ENCODE results near the gene PSMB3. TPM values are rescaled to one million over a fixed set of nuclear protein-coding genes. Genes with fewer than 3 reads are reported as not detected.

PSMB3 gene
- total RNA-seq, 1 experiment from 2014 or later = 233 TPM

DNA sequence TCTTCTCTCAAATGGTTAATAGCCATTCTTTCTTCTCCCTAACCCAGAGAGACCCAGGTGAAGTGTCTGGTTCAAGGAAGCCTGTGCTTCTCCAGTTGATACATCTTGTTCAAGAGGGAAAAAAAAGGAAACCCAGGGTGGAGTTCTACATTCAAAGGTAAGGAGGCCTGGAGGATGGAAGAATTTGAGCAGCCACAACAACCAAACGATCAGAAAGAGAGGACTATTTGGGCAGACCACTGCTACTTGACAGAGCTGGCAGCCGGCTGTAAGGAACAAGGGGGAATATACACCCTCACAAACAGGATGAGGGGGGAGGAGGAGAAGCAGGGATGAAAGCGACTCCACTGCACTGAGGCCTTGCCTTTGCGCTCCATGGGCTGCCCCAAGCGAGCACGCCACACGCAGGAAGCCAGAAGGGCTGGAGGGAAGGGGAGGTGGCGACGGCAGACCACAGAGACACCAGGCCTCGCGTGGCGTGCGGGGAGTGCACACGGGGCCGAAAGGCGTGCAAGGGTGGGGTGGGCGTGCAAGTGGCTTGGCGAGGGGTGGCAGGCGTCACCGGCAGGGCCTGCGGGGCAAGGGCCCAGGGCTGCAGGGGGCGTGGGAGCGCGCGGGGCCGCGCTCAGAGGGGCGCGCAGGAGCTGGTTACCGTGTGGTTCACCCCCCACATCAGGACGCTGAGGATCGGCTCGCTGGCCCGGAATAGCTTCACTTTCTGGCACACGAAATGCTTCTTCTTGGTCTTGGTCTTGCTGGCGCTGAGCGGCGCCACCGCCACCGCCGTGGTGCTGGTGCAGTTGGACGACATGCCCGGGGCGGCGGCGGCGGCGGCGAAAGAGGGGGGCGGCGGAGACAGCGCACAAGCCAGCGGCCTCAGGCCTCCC lies 46.3 kb downstream of the PSMB3 start:
- DNase-seq (ENCODE audit: low read depth, low spot score) (no peak), ATAC-seq (peak; percentile 46)
- H3K27me3 ChIP-seq (ENCODE audit: control insufficient read depth, insufficient read depth, low read length) = no peaks in the 10 kb centered on the region
- H3K4me3 ChIP-seq (ENCODE audit: low read depth in 2 of 2, low read length in 2 of 2) = peak overlapping the region; percentile 70 to 78
- no TSS peak for BruUV-seq (replicated peaks)
- TF ChIP-seq POLR2AphosphoS5 (IDR thresholded peaks at IDR 0.05; ENCODE audit: low read depth, low read length) = no peak
- TF ChIP-seq TCF7L2 (IDR thresholded peaks at IDR 0.05; ENCODE audit: low read depth, low read length) = no peak
- TF ChIP-seq, protein P1, sequence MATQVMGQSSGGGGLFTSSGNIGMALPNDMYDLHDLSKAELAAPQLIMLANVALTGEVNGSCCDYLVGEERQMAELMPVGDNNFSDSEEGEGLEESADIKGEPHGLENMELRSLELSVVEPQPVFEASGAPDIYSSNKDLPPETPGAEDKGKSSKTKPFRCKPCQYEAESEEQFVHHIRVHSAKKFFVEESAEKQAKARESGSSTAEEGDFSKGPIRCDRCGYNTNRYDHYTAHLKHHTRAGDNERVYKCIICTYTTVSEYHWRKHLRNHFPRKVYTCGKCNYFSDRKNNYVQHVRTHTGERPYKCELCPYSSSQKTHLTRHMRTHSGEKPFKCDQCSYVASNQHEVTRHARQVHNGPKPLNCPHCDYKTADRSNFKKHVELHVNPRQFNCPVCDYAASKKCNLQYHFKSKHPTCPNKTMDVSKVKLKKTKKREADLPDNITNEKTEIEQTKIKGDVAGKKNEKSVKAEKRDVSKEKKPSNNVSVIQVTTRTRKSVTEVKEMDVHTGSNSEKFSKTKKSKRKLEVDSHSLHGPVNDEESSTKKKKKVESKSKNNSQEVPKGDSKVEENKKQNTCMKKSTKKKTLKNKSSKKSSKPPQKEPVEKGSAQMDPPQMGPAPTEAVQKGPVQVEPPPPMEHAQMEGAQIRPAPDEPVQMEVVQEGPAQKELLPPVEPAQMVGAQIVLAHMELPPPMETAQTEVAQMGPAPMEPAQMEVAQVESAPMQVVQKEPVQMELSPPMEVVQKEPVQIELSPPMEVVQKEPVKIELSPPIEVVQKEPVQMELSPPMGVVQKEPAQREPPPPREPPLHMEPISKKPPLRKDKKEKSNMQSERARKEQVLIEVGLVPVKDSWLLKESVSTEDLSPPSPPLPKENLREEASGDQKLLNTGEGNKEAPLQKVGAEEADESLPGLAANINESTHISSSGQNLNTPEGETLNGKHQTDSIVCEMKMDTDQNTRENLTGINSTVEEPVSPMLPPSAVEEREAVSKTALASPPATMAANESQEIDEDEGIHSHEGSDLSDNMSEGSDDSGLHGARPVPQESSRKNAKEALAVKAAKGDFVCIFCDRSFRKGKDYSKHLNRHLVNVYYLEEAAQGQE (IDR thresholded peaks at IDR 0.05; ENCODE audit: insufficient read depth in 1 of 2, low read depth in 2 of 2, low read length in 1 of 2) = no peak
- TF ChIP-seq SIN3A (IDR thresholded peaks at IDR 0.05; ENCODE audit: borderline replicate concordance, insufficient read depth, low read depth, low read length) = peak; percentile 65; the same call in 1 of the 2 replicates
- TF ChIP-seq, protein P2, sequence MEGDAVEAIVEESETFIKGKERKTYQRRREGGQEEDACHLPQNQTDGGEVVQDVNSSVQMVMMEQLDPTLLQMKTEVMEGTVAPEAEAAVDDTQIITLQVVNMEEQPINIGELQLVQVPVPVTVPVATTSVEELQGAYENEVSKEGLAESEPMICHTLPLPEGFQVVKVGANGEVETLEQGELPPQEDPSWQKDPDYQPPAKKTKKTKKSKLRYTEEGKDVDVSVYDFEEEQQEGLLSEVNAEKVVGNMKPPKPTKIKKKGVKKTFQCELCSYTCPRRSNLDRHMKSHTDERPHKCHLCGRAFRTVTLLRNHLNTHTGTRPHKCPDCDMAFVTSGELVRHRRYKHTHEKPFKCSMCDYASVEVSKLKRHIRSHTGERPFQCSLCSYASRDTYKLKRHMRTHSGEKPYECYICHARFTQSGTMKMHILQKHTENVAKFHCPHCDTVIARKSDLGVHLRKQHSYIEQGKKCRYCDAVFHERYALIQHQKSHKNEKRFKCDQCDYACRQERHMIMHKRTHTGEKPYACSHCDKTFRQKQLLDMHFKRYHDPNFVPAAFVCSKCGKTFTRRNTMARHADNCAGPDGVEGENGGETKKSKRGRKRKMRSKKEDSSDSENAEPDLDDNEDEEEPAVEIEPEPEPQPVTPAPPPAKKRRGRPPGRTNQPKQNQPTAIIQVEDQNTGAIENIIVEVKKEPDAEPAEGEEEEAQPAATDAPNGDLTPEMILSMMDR (IDR thresholded peaks at IDR 0.05) = no peak
- in situ Hi-C loops (cut with HindIII; ENCODE audit: low pct_unique_long_range_greater_than_20kb, low sequenced_read_pairs) (no loop called here), intact Hi-C loops (cut with micrococcal nuclease; ENCODE audit: unreplicated experiment) (no loop called here)
- ChIA-PET POLR2A (no interaction called here), CTCF (interaction anchor here (0.5 kb wide), 1 partner anchor 70 kb away, joined by 9 read pairs; no protein-coding TSS in a partner anchor)
- H3K9me3 ChIP-seq (ENCODE audit: control insufficient read depth, insufficient read depth, low read depth, low read length) = no peaks in the 10 kb centered on the region
- peaks cover 9% of the 10 kb centered on the region for H3K36me3 ChIP-seq (ENCODE audit: control insufficient read depth, insufficient read depth, low read length)
- peaks cover 17% of the 10 kb centered on the region for H3K4me1 ChIP-seq (ENCODE audit: control insufficient read depth, insufficient read depth, low read length)
- H3K27ac ChIP-seq (ENCODE audit: low read length) = peak overlapping the region; percentile 86

DNA sequence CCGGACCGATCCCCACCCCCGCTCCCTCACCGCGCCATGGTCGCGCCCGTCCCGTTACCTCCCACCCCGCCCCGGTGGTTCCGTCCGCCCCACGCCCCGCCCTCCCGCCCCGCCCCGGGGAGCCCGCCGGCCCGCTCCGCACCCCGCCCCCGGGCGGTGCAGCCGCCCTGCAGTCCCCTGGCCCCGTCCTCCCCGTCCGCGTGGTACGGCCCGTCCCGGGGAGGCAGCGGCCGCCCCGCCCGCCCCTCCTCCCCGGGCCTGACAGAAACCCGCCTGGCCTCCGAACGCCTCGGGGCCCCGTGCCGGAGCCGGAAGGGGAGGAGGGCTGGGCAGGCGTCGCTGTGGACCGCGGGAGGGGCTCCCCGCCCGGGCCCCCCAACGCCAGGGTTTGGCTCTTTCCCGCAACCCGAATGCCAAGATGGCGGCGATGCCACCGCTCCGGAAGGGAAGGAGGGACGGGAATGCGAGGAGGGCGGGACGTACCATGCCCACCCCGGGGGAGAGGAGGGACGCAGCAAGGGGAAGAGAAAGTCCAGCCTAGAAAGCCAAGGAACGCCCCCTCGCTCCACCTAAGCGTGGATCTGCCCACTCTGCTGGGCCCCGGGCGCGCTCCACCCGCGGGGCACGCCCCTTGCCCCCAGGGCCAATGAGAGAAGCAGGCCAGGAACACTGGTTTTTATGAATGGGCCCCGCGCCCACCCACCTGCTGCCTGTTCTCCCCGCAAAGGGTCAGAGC lies 47.1 kb downstream of the PSMB3 start, which contains the start of gene PIP4K2B:
Gene PIP4K2B, minus strand, starts transcription at position 56 of the 736 bp plus-strand sequence. CDS start 132 bp downstream, outside the sequence.
- peak; percentile 97 for ATAC-seq
- in situ Hi-C loops (cut with HindIII; ENCODE audit: low pct_unique_long_range_greater_than_20kb, low sequenced_read_pairs) = no loop called here
- ChIA-PET CTCF (interaction anchor here (0.6 kb wide), 1 partner anchor 65 kb away, joined by 4 read pairs; no protein-coding TSS in a partner anchor), POLR2A (no interaction called here)
- intact Hi-C loops (cut with micrococcal nuclease; ENCODE audit: unreplicated experiment) = no loop called here
- H3K36me3 ChIP-seq (ENCODE audit: control insufficient read depth, insufficient read depth, low read length) = peaks cover 9% of the 10 kb centered on the region
- peak within 1 kb of the TSS; percentile 86 for H3K27ac ChIP-seq (ENCODE audit: low read length)
- H3K4me1 ChIP-seq (ENCODE audit: control insufficient read depth, insufficient read depth, low read length) = peaks cover 17% of the 10 kb centered on the region
- TF ChIP-seq SIN3A (IDR thresholded peaks at IDR 0.05; ENCODE audit: borderline replicate concordance, insufficient read depth, low read depth, low read length) (0 out of 2 replicates have a peak, but pooled peaks have one; percentile 13), POLR2AphosphoS5 (IDR thresholded peaks at IDR 0.05; ENCODE audit: low read depth, low read length) (peak; percentile 82)
- TF ChIP-seq, protein P1 (IDR thresholded peaks at IDR 0.05; ENCODE audit: insufficient read depth in 1 of 2, low read depth in 2 of 2, low read length in 1 of 2) = no peak
- H3K9me3 ChIP-seq (ENCODE audit: control insufficient read depth, insufficient read depth, low read depth, low read length) = no peaks in the 10 kb centered on the region
- H3K27me3 ChIP-seq (ENCODE audit: control insufficient read depth, insufficient read depth, low read length) = no peaks in the 10 kb centered on the region
- peak within 1 kb of the TSS; percentile 70 to 78 for H3K4me3 ChIP-seq (ENCODE audit: low read depth in 2 of 2, low read length in 2 of 2)
- no TSS peak for BruUV-seq (replicated peaks)
- peak; percentile 52 for DNase-seq (ENCODE audit: low read depth, low spot score)
